NB4 (cell line): ENCODE measurements around the gene OTUD5.

Source experiments
- DNase-seq: peaks from one replicate; pipeline ENCODE4 v3.0.0; 2010; ENCODE audit warnings: low read depth
- H3K4me3 ChIP-seq: one replicate; pipeline ENCODE4 v1.5.1; 2011; ENCODE audit warnings: mild to moderate bottlenecking, low read depth, low read length, moderate library complexity
- MAX ChIP-seq: IDR thresholded peaks from 2 replicates; pipeline ENCODE4 v1.6.1; 2011; ENCODE audit warnings: low read depth, low read length
- MYC ChIP-seq: IDR thresholded peaks from 2 replicates; pipeline ENCODE4 v1.6.1; 2011; ENCODE audit warnings: low read depth, low read length
- POLR2A ChIP-seq: IDR thresholded peaks from 2 replicates; pipeline ENCODE4 v1.6.1; 2011; ENCODE audit warnings: mild to moderate bottlenecking; ENCODE audit not compliant: insufficient read length; ENCODE audit errors: extremely low read depth
- TF ChIP-seq, protein P1 (sequence below): IDR thresholded peaks from one replicate; pipeline ENCODE4 v1.5.1; 2012; ENCODE audit warnings: low read depth, low read length

The OTUD5 gene

GRCh38 chrX:48919360-48919841 is 38.0 kb downstream of the OTUD5 start:
- TF ChIP-seq POLR2A = no peak
- TF ChIP-seq, protein P1, sequence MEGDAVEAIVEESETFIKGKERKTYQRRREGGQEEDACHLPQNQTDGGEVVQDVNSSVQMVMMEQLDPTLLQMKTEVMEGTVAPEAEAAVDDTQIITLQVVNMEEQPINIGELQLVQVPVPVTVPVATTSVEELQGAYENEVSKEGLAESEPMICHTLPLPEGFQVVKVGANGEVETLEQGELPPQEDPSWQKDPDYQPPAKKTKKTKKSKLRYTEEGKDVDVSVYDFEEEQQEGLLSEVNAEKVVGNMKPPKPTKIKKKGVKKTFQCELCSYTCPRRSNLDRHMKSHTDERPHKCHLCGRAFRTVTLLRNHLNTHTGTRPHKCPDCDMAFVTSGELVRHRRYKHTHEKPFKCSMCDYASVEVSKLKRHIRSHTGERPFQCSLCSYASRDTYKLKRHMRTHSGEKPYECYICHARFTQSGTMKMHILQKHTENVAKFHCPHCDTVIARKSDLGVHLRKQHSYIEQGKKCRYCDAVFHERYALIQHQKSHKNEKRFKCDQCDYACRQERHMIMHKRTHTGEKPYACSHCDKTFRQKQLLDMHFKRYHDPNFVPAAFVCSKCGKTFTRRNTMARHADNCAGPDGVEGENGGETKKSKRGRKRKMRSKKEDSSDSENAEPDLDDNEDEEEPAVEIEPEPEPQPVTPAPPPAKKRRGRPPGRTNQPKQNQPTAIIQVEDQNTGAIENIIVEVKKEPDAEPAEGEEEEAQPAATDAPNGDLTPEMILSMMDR = no peak
- TF ChIP-seq MAX = no peak
- no peak for TF ChIP-seq MYC
- no peak for DNase-seq
- peak overlapping the region; percentile 28 for H3K4me3 ChIP-seq

- TF ChIP-seq, protein P1 = no peak
- peak; percentile 72 for TF ChIP-seq MYC
- TF ChIP-seq MAX = peak; percentile 85
- peak; percentile 88 for TF ChIP-seq POLR2A
- DNase-seq = peak; percentile 96
- H3K4me3 ChIP-seq = peak within 1 kb of the TSS; percentile 86
Measured at GRCh38 chrX:48918643-48919340, 38.6 kb downstream of the OTUD5 start, which contains the start of gene PIM2. TSS of gene PIM2 (minus strand) at chrX:48919024. CDS start at chrX:48918834, 190 bp downstream.

DNA sequence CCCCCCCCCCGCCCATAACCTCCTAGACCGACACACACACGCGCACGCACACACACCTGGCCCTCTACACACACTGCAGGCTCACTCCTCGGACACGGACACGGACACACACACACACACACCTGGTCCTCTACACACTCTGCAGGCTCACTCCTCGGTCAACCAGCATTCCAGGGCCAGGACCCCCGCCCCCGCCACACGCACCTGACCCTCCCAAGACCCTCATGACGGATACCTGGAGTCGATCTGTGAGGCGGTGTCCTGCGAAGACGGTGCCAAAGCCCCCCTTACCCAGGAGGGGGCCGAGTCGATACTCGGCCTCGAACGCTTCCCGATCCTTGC is 39.1 kb downstream of the OTUD5 start:
- TF ChIP-seq, protein P1 = no peak
- TF ChIP-seq MYC (no peak), MAX (no peak), POLR2A (no peak)
- H3K4me3 ChIP-seq = peak overlapping the region; percentile 86
- DNase-seq = no peak

- H3K4me3 ChIP-seq = peak overlapping the region; percentile 86
- no peak for TF ChIP-seq POLR2A
- peak; percentile 47; the same call in 1 of the 2 replicates for TF ChIP-seq MAX
- TF ChIP-seq MYC = no peak
- TF ChIP-seq, protein P1 = peak; percentile 72
- peak; percentile 92 for DNase-seq
Measured at GRCh38 chrX:48917139-48918001, 40.0 kb downstream of the OTUD5 start.

- H3K4me3 ChIP-seq = no peak overlapping the region
- DNase-seq = no peak
- TF ChIP-seq MAX (no peak), MYC (no peak), POLR2A (no peak)
- TF ChIP-seq, protein P1 = no peak
Measured at GRCh38 chrX:48914593-48915493, 42.6 kb downstream of the OTUD5 start.
